Glutamatergic neuron (in vitro differentiated cells): ENCODE measurements around the gene CARM1. TPM values are rescaled to one million over a fixed set of nuclear protein-coding genes. Genes with fewer than 3 reads are reported as not detected.

Experiments
- DNase-seq: peaks from one replicate; pipeline ENCODE4 v3.0.0; 2022
- H3K27ac Mint-ChIP-seq: one replicate; pipeline ENCODE4 v1.8.0; 2020; ENCODE audit warnings: mild to moderate bottlenecking, mixed read lengths, inconsistent platforms; ENCODE audit not compliant: unreplicated experiment
- H3K27me3 Mint-ChIP-seq: one replicate; pipeline ENCODE4 v1.8.0; 2020; ENCODE audit warnings: mild to moderate bottlenecking, moderate library complexity, mixed read lengths, inconsistent platforms; ENCODE audit not compliant: unreplicated experiment
- H3K36me3 Mint-ChIP-seq: one replicate; pipeline ENCODE4 v1.8.0; 2020; ENCODE audit warnings: mild to moderate bottlenecking, mixed read lengths, inconsistent platforms; ENCODE audit not compliant: unreplicated experiment
- H3K4me1 Mint-ChIP-seq: one replicate; pipeline ENCODE4 v1.8.0; 2020; ENCODE audit warnings: mild to moderate bottlenecking, low read depth, mixed read lengths, inconsistent platforms; ENCODE audit not compliant: unreplicated experiment
- H3K4me3 Mint-ChIP-seq: one replicate; pipeline ENCODE4 v1.8.0; 2020; ENCODE audit warnings: mild to moderate bottlenecking, mixed read lengths, inconsistent platforms; ENCODE audit not compliant: unreplicated experiment
- H3K9me3 Mint-ChIP-seq: one replicate; pipeline ENCODE4 v1.8.0; 2020; ENCODE audit warnings: mild to moderate bottlenecking, moderate library complexity, mixed read lengths, inconsistent platforms; ENCODE audit not compliant: unreplicated experiment
- total RNA-seq: library from RNA; stranded (reverse); fragmentation: NEBNext Ultra II Directional; extraction: Animal tissue kit (Norgen Biotek cat#: 25700); gene quantifications from one replicate; pipeline ENCODE4 v1.2.1, GENCODE V29; 2021; ENCODE audit not compliant: unreplicated experiment
- TF ChIP-seq, protein P1 (sequence below): fragments of 200-600 bp; sonication (generic); IDR thresholded peaks from one replicate; pipeline ENCODE4 v1.5.0; 2021; ENCODE audit not compliant: partially characterized antibody, unreplicated experiment

The CARM1 gene
- total RNA-seq, 1 donor from 2014 or later, result 133 TPM

DNA sequence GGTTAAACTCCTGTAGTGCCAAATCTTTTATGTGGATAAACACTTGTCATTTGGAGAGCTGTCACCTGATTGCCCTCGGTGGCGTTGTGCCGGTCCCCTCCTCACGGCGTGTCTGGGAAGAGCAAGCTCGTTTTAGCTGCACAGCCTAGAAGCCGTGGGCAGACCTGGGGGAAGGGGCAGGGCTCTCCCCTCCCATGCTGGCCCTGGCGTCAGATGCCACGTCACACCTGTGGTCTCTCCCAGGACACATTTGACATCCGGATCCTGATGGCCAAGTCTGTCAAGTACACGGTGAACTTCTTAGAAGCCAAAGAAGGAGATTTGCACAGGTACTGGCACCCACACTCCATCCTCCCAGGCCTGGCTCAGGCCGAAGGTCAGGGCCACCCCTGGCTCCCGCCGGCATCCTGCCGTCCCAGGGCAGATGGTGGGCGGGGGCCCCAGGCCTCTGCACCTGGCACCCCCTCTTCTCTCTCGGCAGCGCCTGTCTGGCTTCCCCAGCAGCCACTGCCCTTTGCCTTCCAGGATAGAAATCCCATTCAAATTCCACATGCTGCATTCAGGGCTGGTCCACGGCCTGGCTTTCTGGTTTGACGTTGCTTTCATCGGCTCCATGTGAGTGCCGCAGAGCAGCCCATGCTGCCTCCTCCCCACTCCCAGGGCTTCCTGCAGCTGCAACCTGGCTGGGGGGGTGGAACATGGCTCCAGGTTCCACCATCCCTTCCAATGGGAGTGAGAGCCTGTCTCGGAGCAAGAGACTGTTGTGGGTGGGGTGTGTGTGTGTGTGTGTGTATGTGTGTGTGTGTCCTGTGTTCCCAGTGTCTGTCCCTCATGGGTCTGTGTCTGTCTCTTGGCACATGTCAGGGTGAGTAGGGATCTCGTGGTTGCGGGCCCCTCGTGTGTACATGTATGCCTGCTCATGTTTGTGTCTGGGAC, 48.3 kb downstream of the CARM1 start:
- no peaks in the 10 kb centered on the region for H3K36me3 Mint-ChIP-seq
- DNase-seq, result no peak
- H3K9me3 Mint-ChIP-seq, result peaks cover 19% of the 10 kb centered on the region
- H3K27me3 Mint-ChIP-seq, result peaks cover 14% of the 10 kb centered on the region
- peaks cover 8% of the 10 kb centered on the region for H3K4me1 Mint-ChIP-seq
- no peak overlapping the region for H3K4me3 Mint-ChIP-seq
- TF ChIP-seq, protein P1, sequence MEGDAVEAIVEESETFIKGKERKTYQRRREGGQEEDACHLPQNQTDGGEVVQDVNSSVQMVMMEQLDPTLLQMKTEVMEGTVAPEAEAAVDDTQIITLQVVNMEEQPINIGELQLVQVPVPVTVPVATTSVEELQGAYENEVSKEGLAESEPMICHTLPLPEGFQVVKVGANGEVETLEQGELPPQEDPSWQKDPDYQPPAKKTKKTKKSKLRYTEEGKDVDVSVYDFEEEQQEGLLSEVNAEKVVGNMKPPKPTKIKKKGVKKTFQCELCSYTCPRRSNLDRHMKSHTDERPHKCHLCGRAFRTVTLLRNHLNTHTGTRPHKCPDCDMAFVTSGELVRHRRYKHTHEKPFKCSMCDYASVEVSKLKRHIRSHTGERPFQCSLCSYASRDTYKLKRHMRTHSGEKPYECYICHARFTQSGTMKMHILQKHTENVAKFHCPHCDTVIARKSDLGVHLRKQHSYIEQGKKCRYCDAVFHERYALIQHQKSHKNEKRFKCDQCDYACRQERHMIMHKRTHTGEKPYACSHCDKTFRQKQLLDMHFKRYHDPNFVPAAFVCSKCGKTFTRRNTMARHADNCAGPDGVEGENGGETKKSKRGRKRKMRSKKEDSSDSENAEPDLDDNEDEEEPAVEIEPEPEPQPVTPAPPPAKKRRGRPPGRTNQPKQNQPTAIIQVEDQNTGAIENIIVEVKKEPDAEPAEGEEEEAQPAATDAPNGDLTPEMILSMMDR, result no peak
- peak overlapping the region; percentile 31 for H3K27ac Mint-ChIP-seq

- Mint-ChIP-seq H3K27me3 (peaks cover 18% of the 10 kb centered on the region), H3K4me1 (peaks cover 6% of the 10 kb centered on the region), H3K9me3 (peaks cover 19% of the 10 kb centered on the region), H3K4me3 (no peak overlapping the region), H3K36me3 (no peaks in the 10 kb centered on the region), H3K27ac (no peak overlapping the region)
- DNase-seq, result no peak
- TF ChIP-seq, protein P1, result no peak
Observed at GRCh38 chr19:10920288-10920655, 48.9 kb downstream of the CARM1 start.

DNA sequence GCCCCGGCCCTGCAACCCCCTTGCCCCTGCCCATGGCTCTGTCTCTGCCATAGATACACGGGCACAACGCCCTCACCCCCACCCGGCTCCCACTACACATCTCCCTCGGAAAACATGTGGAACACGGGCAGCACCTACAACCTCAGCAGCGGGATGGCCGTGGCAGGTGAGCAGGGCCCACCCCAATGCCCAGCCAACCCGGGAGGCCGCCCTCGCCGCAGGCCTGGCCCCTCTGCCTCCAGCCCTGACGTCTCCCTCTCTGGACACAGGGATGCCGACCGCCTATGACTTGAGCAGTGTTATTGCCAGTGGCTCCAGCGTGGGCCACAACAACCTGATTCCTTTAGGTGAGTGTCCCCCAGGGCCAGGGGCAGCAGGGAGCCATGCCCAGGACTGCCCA, 49.4 kb downstream of the CARM1 start:
- TF ChIP-seq, protein P1, result no peak
- H3K4me3 Mint-ChIP-seq, result no peak overlapping the region
- peaks cover 18% of the 10 kb centered on the region for H3K9me3 Mint-ChIP-seq
- no peaks in the 10 kb centered on the region for H3K36me3 Mint-ChIP-seq
- H3K27me3 Mint-ChIP-seq, result peaks cover 22% of the 10 kb centered on the region
- peaks cover 4% of the 10 kb centered on the region for H3K4me1 Mint-ChIP-seq
- H3K27ac Mint-ChIP-seq, result no peak overlapping the region
- DNase-seq, result no peak

DNA sequence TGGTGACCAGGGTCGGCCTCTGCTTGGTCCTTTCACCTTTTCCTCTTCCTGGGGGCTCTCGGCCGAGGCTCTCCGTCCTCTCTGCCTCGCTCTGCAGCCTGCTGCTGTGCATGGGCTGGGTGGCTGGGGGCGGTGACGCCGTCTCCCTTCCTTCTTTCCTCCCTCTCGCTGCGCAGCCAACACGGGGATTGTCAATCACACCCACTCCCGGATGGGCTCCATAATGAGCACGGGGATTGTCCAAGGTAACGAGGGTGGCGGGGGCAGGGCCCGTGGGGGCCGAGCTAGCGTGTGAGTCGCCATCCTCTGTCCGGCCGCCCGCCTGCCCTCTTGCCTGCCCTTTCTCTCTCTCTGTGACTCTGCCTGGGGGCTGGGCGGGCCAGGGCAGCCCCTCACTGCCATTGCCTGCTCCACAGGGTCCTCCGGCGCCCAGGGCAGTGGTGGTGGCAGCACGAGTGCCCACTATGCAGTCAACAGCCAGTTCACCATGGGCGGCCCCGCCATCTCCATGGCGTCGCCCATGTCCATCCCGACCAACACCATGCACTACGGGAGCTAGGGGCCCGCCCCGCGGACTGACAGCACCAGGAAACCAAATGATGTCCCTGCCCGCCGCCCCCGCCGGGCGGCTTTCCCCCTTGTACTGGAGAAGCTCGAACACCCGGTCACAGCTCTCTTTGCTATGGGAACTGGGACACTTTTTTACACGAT, 50.0 kb downstream of the CARM1 start:
- DNase-seq, result peak; percentile 20
- no peaks in the 10 kb centered on the region for H3K36me3 Mint-ChIP-seq
- peaks cover 2% of the 10 kb centered on the region for H3K4me1 Mint-ChIP-seq
- TF ChIP-seq, protein P1, result no peak
- no peak overlapping the region for H3K4me3 Mint-ChIP-seq
- H3K9me3 Mint-ChIP-seq, result peaks cover 18% of the 10 kb centered on the region
- peaks cover 20% of the 10 kb centered on the region for H3K27me3 Mint-ChIP-seq
- peak overlapping the region; percentile 80 for H3K27ac Mint-ChIP-seq
